ENCODE data around the gene CYP19A1.
A peak's percentile ranks its signal among the peaks of the same experiment; 100 is the strongest.

CYP19A1 gene
- long read RNA-seq, donor 1 = 0 reads
- long read RNA-seq, donor 2 = 0 reads
- long read RNA-seq, donor 3 = 0 reads
- long read RNA-seq, donor 4 = 0 reads
- long read RNA-seq, donor 5 = 0 reads
- long read RNA-seq, donor 6 = 0 reads
- long read RNA-seq, donor 7 = 0 reads
- long read RNA-seq, donor 8 = 0 reads

- DNase-seq = no peak
These were observed at the start of gene CYP19A1 for GRCh38 chr15:51338496-51338895. CYP19A1 (minus strand) TSS chr15:51338596; CDS start chr15:51242912, 95,684 bp downstream.

- DNase-seq = no peak
These were observed 49.3 kb upstream of the CYP19A1 start for GRCh38 chr15:51387699-51388041.

GRCh38 chr15:51386960-51387698 is 48.7 kb upstream of the CYP19A1 start:
- no peak for DNase-seq

- DNase-seq = no peak
These were observed 48.1 kb upstream of the CYP19A1 start for GRCh38 chr15:51386486-51386885.

GRCh38 chr15:51386029-51386428 is 47.6 kb upstream of the CYP19A1 start:
- no peak for DNase-seq

GRCh38 chr15:51382787-51383186 is 44.4 kb upstream of the CYP19A1 start:
- no peak for DNase-seq

GRCh38 chr15:51380999-51381806 is 42.8 kb upstream of the CYP19A1 start:
- peak; percentile 53 for DNase-seq

GRCh38 chr15:51379390-51379789 is 41.0 kb upstream of the CYP19A1 start:
- DNase-seq = no peak

- no peak for DNase-seq
These were observed 40.0 kb upstream of the CYP19A1 start for GRCh38 chr15:51378406-51378805.

- no peak for DNase-seq
These were observed 38.8 kb upstream of the CYP19A1 start for GRCh38 chr15:51377038-51377786.

GRCh38 chr15:51375966-51376640 is 37.7 kb upstream of the CYP19A1 start:
- no peak for DNase-seq

GRCh38 chr15:51374131-51374530 is 35.7 kb upstream of the CYP19A1 start:
- DNase-seq = no peak

- DNase-seq = no peak
These were observed 32.9 kb upstream of the CYP19A1 start for GRCh38 chr15:51371266-51371665.

- no peak for DNase-seq
These were observed 31.0 kb upstream of the CYP19A1 start for GRCh38 chr15:51369451-51369761.

- DNase-seq = no peak
These were observed 30.5 kb upstream of the CYP19A1 start for GRCh38 chr15:51368751-51369450.

- DNase-seq = no peak
These were observed 29.9 kb upstream of the CYP19A1 start for GRCh38 chr15:51368307-51368706.

GRCh38 chr15:51367322-51367976 is 29.1 kb upstream of the CYP19A1 start:
- no peak for DNase-seq

- no peak for DNase-seq
These were observed 28.5 kb upstream of the CYP19A1 start for GRCh38 chr15:51366920-51367319.

- no peak for DNase-seq
These were observed 27.7 kb upstream of the CYP19A1 start for GRCh38 chr15:51366071-51366470.

GRCh38 chr15:51365417-51365816 is 27.0 kb upstream of the CYP19A1 start:
- DNase-seq = no peak

GRCh38 chr15:51363383-51363782 is 25.0 kb upstream of the CYP19A1 start:
- no peak for DNase-seq

Data from right kidney (tissue), 9 donors.